Muscle layer of duodenum (tissue), 2 donors: ENCODE data around the gene NXPH4.

Experiments
- H3K27ac ChIP-seq: one replicate; pipeline ENCODE4 v1.7.0; 2013; ENCODE audit warnings: mild to moderate bottlenecking, low read length
- H3K27me3 ChIP-seq: one replicate; pipeline ENCODE4 v1.7.0; 2013; ENCODE audit warnings: low read depth, mild to moderate bottlenecking, control low read depth, low read length
- H3K36me3 ChIP-seq, 2 donors: one replicate each; pipeline ENCODE4 v1.7.0; 2013; ENCODE audit warnings: low read length in 2 of 2, control low read depth in 1 of 2, mild to moderate bottlenecking in 1 of 2; ENCODE audit not compliant: insufficient read depth in 2 of 2, control insufficient read depth in 1 of 2
- H3K4me1 ChIP-seq, 2 donors: one replicate each; pipeline ENCODE4 v1.7.0; 2013; ENCODE audit warnings: low read length in 2 of 2, mild to moderate bottlenecking in 2 of 2, control low read depth in 1 of 2, moderate library complexity in 1 of 2; ENCODE audit not compliant: insufficient read depth in 2 of 2, control insufficient read depth in 1 of 2
- H3K4me3 ChIP-seq, 2 donors: one replicate each; pipeline ENCODE4 v1.7.0; 2013; ENCODE audit warnings: low read length in 2 of 2, low read depth in 1 of 2, mild to moderate bottlenecking in 1 of 2
- H3K9me3 ChIP-seq, 2 donors: one replicate each; pipeline ENCODE4 v1.7.0; 2013; ENCODE audit warnings: low read length in 2 of 2, control low read depth in 1 of 2, mild to moderate bottlenecking in 1 of 2; ENCODE audit not compliant: control insufficient read depth in 1 of 2
- donor health status: healthy.

The NXPH4 gene

GRCh38 chr12:57260366-57260765, 43.8 kb downstream of the NXPH4 start:
- H3K27ac ChIP-seq, result no peak overlapping the region
- no peaks in the 10 kb centered on the region for H3K27me3 ChIP-seq
- H3K4me3 ChIP-seq, result no peak overlapping the region
- no peaks in the 10 kb centered on the region for H3K9me3 ChIP-seq
- peaks cover 56 to 63% of the 10 kb centered on the region in 2 donors for H3K36me3 ChIP-seq
- H3K4me1 ChIP-seq, result no peaks in the 10 kb centered on the region

- H3K27me3 ChIP-seq, result no peaks in the 10 kb centered on the region
- no peak overlapping the region for H3K27ac ChIP-seq
- H3K4me1 ChIP-seq, result no peaks in the 10 kb centered on the region
- H3K36me3 ChIP-seq, result peaks cover 51 to 54% of the 10 kb centered on the region in 2 donors
- H3K4me3 ChIP-seq, result no peak overlapping the region
- no peaks in the 10 kb centered on the region for H3K9me3 ChIP-seq
These were observed 44.9 kb downstream of the NXPH4 start for GRCh38 chr12:57261428-57261865.

DNA sequence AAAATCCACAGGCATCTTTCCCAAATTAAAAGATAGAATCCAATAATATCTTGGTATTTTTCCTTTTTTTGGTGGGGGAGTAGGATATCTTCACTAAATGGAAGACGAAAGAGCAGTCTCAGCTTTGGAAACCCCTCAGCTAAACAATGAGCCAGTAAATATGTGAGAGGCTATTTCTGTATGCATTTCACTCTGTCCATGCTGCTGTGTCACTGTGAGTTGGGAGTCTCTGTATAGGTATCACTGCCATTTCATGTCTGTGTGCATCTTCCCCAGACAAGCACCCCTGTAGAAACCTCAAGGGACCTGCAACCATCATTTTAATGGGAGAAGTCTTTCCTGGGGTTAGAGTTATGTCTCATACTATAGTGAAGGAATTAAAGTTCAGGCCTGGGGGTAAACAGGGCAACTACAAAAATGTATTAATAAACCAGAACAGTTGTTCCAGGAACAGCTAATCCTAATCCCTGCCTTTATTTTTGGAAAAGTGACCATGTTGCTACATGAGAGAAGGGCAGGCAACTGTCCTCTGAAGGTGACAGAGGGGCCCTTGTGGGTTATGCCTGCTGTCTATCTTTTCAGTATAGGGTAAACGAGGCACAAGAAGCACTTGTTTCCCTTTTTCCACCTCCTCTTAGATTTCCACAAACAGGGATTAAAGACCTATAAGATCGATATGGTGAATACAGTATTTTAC, 45.7 kb downstream of the NXPH4 start:
- H3K36me3 ChIP-seq, result peaks cover 53 to 54% of the 10 kb centered on the region in 2 donors

DNA sequence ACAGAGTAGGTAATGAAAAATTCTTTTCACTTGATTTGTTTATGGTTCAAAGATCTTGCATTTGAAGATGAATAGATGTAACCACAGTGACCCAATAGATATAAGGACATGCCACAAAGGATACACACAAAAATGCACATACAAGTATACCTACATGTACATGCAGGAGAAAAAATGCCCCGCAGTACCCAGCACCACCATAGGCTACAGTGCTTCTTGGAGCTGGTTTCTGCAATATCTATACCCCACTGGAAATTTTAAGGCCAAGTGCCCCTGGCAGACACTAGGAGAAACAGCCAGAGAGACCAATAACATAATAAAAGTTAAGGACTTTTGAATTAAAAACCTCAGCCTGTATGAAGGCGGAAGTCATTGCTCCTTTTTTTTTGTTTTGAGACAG, 46.5 kb downstream of the NXPH4 start:
- no peak overlapping the region for H3K4me3 ChIP-seq
- H3K9me3 ChIP-seq, result no peaks in the 10 kb centered on the region
- no peaks in the 10 kb centered on the region for H3K4me1 ChIP-seq
- H3K36me3 ChIP-seq, result peaks cover 47 to 49% of the 10 kb centered on the region in 2 donors
- H3K27ac ChIP-seq, result no peak overlapping the region
- no peaks in the 10 kb centered on the region for H3K27me3 ChIP-seq

More for the DNA sequence above, 45.7 kb downstream of the NXPH4 start:
- no peaks in the 10 kb centered on the region for H3K27me3 ChIP-seq
- H3K4me3 ChIP-seq, result no peak overlapping the region
- H3K4me1 ChIP-seq, result no peaks in the 10 kb centered on the region
- H3K9me3 ChIP-seq, result no peaks in the 10 kb centered on the region
- no peak overlapping the region for H3K27ac ChIP-seq

DNA sequence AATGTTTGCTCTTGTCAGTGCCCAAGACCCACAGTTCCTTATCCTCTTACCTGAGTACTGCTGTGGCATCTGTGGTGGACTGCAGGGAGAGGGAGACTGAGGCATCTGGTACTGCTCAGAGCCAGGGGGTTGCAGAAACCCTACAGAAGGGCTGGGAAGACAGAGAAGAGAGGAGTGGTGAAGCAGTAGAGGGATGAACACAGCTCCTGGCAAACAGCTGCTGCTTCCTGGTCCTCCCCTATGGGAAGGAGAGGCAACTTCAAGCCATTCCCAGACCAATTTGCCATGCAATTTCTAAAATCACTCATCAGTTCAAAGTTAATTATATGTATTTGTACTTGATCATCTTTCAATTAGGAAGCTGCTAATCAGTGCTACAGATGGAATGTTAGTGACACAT, 50.1 kb downstream of the NXPH4 start:
- Histone ChIP-seq H3K9me3 (no peaks in the 10 kb centered on the region), H3K4me1 (no peaks in the 10 kb centered on the region), H3K27ac (no peak overlapping the region), H3K27me3 (no peaks in the 10 kb centered on the region), H3K4me3 (no peak overlapping the region), H3K36me3 (peaks cover 53 to 54% of the 10 kb centered on the region in 2 donors)

DNA sequence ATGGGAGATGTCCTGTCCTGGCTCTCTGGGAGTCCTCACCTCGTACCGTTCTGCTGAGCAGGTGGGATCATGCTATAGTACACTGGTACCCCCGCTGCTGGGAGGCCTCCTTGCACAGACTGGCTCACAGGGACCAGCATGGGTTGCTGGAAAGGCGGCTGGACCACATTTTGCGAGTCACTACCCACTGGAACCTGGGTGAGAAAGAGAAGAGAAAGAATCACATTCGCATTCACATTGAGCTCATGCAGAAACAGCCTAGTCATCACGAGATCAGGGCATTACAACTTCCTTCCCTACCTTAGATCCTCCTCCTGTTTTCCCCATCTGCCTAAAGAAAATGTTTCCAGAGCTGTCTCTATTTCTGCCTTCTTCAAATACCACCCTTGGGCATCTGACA, 51.7 kb downstream of the NXPH4 start:
- H3K27ac ChIP-seq, result no peak overlapping the region
- no peaks in the 10 kb centered on the region for H3K4me1 ChIP-seq
- H3K4me3 ChIP-seq, result no peak overlapping the region
- no peaks in the 10 kb centered on the region for H3K27me3 ChIP-seq
- peaks cover 52 to 56% of the 10 kb centered on the region in 2 donors for H3K36me3 ChIP-seq
- no peaks in the 10 kb centered on the region for H3K9me3 ChIP-seq

GRCh38 chr12:57270966-57271470, 54.4 kb downstream of the NXPH4 start:
- Histone ChIP-seq H3K36me3 (peaks cover 57 to 67% of the 10 kb centered on the region in 2 donors), H3K27ac (no peak overlapping the region)

DNA sequence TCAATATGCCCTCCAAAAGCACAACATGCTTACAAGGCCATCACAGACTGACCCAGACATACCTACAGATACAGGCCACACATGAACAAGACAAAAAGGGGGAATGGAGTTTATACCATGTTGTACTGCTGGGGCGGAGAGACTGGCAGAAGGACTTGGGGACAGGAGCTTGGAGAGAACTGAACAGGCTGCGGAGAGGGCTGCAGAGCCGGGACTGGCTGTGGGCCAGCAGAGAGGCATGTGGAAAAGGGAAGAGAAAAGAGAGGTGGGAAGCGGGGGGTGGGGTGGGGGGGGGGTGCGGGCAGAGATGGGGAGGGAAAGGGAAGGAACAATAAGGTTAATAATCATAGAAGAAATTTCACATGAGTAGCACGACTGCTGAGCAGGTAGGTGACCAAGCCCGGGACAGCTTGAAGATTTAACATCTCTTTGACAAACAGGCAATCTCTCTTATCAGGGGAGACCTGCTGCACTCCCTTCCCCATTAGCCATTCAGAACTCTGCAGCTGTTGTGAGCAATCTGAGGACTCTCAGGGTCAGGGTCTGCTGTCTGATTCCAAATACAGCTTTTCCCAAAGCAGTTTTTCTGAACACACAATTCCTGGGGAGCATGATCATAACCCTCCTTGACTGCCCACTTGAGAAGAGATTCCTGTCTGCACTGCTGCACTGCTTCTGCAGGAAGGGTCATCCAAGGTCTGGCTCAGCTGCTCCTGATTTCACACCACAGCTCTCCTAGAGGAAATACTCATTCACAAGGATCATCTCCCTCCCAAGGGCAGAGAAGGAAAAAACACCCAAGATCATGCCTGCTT, 56.0 kb downstream of the NXPH4 start:
- H3K27me3 ChIP-seq, result no peaks in the 10 kb centered on the region
- H3K4me3 ChIP-seq, result no peak overlapping the region
- H3K36me3 ChIP-seq, result peaks cover 49 to 64% of the 10 kb centered on the region in 2 donors
- no peaks in the 10 kb centered on the region for H3K4me1 ChIP-seq
- H3K27ac ChIP-seq, result no peak overlapping the region
- no peaks in the 10 kb centered on the region for H3K9me3 ChIP-seq

More at GRCh38 chr12:57270966-57271470, 54.4 kb downstream of the NXPH4 start:
- no peak overlapping the region for H3K4me3 ChIP-seq
- no peaks in the 10 kb centered on the region for H3K9me3 ChIP-seq
- no peaks in the 10 kb centered on the region for H3K4me1 ChIP-seq
- no peaks in the 10 kb centered on the region for H3K27me3 ChIP-seq

- no peaks in the 10 kb centered on the region for H3K4me1 ChIP-seq
- H3K4me3 ChIP-seq, result no peak overlapping the region
- no peaks in the 10 kb centered on the region for H3K27me3 ChIP-seq
- H3K9me3 ChIP-seq, result no peaks in the 10 kb centered on the region
- no peak overlapping the region for H3K27ac ChIP-seq
- peaks cover 49 to 67% of the 10 kb centered on the region in 2 donors for H3K36me3 ChIP-seq
These were observed 56.9 kb downstream of the NXPH4 start for GRCh38 chr12:57273516-57273915.
